Measurements from ENCODE around the gene SBK1.

Gene SBK1

GRCh38 chr16:28283173-28283572 is 9.2 kb upstream of the SBK1 start:
- DNase-seq = no peak

GRCh38 chr16:28283798-28284577 is 8.3 kb upstream of the SBK1 start:
- no peak for DNase-seq

- no peak for DNase-seq
Observed at GRCh38 chr16:28285649-28286048, 6.7 kb upstream of the SBK1 start.

GRCh38 chr16:28288114-28288513 is 4.2 kb upstream of the SBK1 start:
- no peak for DNase-seq

- no peak for DNase-seq
Observed at GRCh38 chr16:28289048-28289447, 3.3 kb upstream of the SBK1 start.

GRCh38 chr16:28289939-28290858 is 2.1 kb upstream of the SBK1 start:
- no peak for DNase-seq

GRCh38 chr16:28290859-28291254 is 1.5 kb upstream of the SBK1 start:
- DNase-seq = no peak

- DNase-seq = peak; percentile 40
Observed at GRCh38 chr16:28292731-28293600, 641 bp downstream of the SBK1 start.

GRCh38 chr16:28293601-28293960 is 1.3 kb downstream of the SBK1 start:
- no peak for DNase-seq

- DNase-seq = no peak
Observed at GRCh38 chr16:28294201-28294600, 1.9 kb downstream of the SBK1 start.

GRCh38 chr16:28295276-28295675 is 3.0 kb downstream of the SBK1 start:
- no peak for DNase-seq

- DNase-seq = no peak
Observed at GRCh38 chr16:28297308-28297707, 5.0 kb downstream of the SBK1 start.

- no peak for DNase-seq
Observed at GRCh38 chr16:28297784-28298510, 5.6 kb downstream of the SBK1 start.

- DNase-seq = no peak
Observed at GRCh38 chr16:28298511-28298878, 6.2 kb downstream of the SBK1 start.

GRCh38 chr16:28300327-28300726 is 8.0 kb downstream of the SBK1 start:
- DNase-seq = no peak

- DNase-seq = no peak
Observed at GRCh38 chr16:28301154-28301553, 8.8 kb downstream of the SBK1 start.

GRCh38 chr16:28301620-28302019 is 9.3 kb downstream of the SBK1 start:
- no peak for DNase-seq

GRCh38 chr16:28303132-28303531 is 10.8 kb downstream of the SBK1 start:
- no peak for DNase-seq

- no peak for DNase-seq
Observed at GRCh38 chr16:28304214-28304613, 11.9 kb downstream of the SBK1 start.

GRCh38 chr16:28307936-28308335 is 15.6 kb downstream of the SBK1 start:
- DNase-seq = no peak

- DNase-seq = no peak
Observed at GRCh38 chr16:28308794-28309584, 16.7 kb downstream of the SBK1 start.

Data from NCI-H1092 treated with DMSO at 0.1 percent for 48 hours (cell line).